GM18526 (cell line): Measurements from ENCODE around the gene HSF2BP.

Source experiments
- POLR2A ChIP-seq: IDR thresholded peaks from 3 replicates; pipeline ENCODE4 v1.6.1; 2011; ENCODE audit not compliant: insufficient read length; ENCODE audit errors: extremely low read depth

Gene HSF2BP

DNA sequence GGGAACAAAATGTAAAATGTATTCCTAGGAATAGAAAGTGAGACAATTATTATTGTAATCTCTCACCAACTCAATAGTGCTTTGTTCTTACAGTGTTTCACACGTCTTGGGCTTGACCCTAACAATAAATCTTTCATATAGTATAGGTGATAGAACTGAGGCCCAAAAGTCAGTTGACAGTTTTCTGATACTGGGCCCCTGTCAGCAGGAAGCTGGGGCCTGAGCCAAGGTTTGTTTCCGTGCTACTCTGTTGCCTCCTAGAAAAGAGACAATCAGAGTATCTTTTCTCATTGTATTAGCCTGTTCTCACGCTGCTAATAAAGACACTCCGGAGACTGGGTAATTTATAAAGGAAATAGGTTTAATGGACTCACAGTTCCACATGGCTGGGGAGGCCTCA is 5.1 kb upstream of the HSF2BP start:
- TF ChIP-seq POLR2A: no peak

DNA sequence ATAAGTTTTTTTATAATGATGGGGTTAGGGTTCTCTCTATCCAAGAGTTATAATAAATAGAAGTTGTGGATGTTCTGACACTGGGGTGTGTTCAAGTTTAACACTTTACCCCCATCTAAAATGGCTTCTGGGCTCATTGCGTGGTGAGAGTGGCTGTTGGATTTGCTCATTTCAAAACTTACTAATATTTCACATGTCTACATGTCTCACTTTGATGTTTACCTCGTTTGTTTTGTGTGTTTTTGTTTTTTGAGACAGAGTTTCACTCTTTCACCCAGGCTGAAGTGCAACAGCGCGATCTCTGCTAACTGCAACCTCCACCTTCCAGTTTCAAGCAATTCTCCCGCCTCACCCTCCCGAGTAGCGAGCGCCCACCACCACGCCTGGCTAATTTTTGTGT is 3.7 kb upstream of the HSF2BP start:
- no peak for TF ChIP-seq POLR2A

DNA sequence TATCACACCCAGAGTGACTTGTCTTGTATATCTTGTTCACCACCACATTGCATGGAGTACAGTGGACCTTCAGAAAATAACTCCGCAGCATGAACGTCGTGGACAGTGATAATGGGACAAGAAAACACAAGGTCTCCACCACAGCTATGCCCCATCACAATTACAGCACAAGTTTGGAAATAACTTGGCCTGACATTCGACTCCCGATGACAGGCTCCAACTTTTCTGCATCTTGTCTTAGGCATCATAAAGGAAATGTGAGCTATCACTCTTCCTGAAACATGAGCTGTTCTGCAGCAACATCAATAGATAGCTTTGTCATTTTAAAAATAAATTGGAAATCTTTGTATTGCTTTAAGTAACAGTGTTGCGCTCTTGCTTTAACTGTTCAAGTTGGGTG is 3.0 kb upstream of the HSF2BP start:
- TF ChIP-seq POLR2A: no peak

DNA sequence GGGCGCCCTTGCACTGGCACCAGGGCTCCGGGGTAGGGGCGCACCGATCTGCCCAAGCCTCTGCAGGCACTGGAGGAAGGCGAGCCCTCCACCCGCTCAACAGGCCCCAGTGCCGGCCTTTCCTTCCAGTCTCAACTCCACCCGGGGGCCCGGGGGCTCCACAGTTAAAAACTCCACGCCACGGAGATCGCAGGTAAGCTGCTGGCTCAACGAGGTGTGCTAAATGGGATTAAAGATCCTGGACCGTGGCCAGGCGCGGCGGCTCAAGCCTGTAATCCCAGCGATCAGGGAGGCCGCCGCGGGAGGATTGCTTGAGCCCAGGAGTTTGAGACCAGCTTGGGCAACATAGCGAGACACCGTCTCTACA is 536 bp downstream of the HSF2BP start:
- no peak for TF ChIP-seq POLR2A

DNA sequence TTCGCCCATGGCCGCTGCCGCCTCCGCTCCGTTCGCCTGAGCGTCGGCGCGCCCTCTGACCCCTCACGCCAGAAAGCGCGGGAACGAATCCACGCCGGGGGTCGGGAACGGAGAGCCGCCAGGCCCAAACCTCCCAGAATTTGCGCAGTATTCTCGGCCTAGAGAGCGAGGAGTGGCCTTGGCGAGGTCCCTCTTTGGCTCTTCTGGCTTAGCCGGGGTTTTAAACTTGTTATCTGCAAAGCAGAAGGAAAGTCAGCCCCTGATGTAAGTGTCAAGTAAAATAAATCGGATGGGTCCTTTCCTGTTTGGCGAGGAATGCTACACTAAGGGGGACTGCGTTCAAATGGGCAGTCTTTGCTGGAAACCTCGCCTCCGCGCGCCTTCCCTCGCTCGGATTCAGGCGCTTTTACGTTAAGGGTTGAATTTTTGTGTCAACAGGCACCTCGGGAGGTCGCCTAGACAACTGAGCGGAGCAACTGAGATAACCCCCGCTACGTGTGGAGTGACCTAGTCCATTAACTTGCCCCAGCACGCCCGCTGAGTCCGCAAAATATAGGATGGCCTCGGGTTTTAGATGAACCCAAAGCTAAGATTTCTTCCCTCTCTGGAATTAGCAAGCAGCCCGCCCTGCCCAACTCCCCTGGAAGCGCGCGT is 1.1 kb downstream of the HSF2BP start:
- no peak for TF ChIP-seq POLR2A

DNA sequence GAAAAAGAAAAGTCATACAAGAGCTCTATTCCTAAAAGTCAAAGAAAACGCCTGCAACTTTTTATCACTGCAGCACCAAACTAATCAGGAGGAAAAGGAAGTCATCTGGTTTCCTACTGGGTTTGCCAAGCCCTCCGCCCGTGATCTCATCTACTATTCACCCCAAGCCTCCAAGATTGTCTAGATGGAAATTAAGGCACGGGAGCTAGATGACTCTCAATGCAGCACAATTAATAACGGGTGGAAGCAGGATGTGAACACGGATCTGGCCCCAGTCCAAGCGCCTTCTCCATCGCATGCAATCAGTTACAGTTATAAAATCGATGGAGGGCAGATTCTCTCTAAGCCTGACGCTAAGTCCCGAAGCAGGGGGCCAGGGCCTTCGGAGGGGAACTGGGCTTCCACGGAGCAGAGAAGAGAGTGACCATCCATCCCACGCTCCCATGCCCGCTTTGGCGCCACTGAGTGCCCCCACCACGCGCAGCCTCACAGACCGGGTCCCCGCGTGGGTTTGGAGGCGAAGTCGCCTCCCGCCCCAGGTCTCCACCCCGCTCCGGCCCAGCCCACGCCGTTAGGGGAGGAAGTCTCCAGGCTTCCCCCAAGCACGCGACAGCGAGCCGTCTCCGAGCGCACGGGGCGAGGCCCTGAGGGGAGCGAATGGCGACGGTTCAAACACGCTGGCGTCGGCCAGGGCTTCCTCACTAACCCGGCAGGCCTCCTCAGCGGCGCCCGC is 1.8 kb downstream of the HSF2BP start:
- no peak for TF ChIP-seq POLR2A

DNA sequence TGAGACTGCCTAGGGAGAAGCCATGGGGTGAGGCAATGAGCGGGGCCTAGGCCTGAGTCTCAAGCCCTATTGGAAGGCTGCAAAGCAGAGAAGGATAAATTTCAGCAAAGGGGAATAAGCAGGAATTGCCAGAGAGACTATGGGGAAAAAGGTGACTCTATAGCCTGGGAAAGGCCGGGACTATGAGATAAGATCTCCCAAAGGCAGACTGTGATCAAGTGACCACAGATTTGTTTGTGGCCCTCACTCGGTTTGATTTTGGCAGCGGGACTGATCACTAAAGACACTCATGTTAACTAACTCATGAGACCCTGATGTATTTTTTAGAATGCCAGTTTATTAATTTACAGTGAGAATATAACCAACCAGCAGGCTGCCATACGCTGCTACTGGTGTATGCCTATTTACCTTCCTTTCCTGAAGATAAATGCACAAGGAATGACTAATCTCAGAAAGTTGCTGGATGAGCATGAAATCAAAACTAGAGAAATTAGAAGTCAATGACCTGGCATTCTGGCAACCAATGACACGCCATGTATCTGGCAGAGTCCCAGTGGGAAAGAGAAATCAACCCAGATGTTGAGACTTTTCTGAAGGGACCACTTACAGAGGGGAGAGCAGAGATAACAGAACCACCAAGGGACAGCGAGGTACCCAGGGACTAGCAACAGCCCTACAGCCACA is 4.3 kb downstream of the HSF2BP start:
- no peak for TF ChIP-seq POLR2A

DNA sequence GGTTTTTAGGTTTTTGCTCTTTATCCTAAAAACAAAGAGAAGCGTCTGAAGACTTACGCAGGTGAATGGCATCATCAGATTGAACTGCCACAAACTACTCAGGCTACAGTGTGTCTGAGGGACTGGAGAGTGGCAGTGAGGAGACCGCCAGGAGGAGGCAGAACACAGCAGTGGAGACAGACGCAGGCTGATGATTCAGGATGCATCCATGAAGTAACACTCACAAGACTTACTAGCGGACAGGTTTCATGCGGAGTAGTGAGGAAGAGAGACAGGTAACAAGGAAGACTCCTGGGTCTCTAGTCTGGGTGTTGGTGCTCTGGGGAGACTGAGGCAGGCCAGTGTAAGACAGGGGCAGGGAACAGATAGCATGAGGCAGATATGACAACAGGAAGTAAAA is 5.7 kb downstream of the HSF2BP start:
- no peak for TF ChIP-seq POLR2A

DNA sequence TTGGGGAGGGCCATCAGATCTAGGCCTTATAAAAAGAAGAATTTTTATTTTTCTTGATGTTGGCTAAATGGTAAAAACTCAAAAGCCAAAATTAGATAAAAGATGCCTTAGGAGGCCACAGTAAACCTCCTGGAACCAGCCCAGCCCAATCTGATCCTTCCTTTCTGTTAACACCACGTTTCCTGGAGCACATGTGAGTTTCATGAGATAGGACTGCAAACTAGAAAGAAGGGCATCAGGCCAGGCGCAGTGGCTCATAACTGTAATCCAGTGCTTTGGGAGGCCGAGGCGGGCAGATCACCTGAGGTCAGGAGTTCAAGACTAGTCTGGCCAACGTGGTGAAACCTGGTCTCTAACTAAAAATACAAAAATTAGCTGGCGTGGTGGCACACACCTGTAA is 6.7 kb downstream of the HSF2BP start:
- TF ChIP-seq POLR2A: no peak

DNA sequence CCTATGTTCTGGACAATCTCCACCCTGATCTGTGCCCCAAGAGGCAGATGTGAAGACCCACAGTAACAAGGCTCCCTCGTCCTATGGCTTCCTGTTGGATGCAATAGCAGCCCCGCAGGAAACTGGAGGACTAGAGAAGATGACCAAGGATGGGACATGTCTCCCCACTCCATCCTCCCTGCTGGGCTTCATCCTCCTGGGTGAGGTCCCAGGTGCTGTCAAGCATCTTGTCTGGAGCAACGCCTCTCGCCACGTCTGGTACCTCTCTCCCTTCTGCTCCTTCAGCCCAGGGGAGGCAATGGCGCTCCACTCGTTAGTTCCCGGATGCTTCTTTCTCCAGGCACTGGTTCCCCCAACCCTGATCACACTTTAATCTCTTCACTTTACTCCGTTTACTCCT is 11.1 kb downstream of the HSF2BP start:
- no peak for TF ChIP-seq POLR2A

DNA sequence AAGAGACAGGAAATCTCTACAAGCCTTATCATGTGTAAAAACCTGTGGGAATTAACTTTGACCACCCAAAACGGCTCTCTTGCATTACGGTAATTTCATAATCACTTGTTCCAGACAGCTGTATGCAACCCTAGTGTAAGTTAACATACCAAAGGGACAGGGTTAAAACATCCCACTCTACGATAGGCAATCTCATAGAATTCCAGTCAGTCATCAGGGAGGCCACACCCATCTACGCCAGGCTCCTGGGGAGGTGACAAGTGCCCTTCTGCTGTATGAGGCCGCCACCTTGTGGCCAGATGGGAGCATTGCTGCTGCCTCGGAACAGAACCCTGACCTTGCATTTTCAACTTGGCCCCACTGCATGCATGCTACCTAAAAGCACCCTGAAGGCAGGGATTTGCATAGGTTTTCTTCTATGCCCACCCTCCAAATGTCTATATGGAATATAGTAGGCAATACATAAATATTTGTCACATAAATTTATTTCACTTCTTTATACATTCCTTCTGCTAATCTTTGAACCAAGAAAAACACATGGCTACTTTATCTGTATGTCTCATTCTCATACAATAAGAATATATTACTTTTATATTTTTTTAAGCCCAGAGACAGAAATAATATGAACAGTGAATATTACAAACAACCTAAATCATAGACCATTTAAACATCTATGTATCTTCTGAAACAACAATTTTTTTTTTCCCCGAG is 12.6 kb downstream of the HSF2BP start:
- no peak for TF ChIP-seq POLR2A

DNA sequence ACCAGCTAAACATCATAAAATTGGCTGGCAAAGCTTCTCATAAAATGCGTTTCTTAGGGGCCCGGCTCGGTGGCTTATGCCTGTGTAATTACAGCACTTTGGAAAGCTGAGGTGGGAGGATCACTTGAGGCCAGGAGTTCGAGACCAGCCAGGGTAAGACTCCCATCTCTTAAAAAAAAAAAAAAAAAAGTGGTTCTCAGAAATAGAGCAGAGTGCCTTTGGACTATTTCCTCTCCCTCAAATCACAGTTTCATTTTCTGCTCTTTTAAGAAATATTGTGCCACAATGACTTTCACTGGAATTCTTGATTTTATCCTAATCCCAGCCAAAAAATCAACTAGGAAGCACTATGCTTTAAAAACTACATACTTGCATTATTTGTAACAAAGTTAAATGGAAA is 13.3 kb downstream of the HSF2BP start:
- TF ChIP-seq POLR2A: no peak

DNA sequence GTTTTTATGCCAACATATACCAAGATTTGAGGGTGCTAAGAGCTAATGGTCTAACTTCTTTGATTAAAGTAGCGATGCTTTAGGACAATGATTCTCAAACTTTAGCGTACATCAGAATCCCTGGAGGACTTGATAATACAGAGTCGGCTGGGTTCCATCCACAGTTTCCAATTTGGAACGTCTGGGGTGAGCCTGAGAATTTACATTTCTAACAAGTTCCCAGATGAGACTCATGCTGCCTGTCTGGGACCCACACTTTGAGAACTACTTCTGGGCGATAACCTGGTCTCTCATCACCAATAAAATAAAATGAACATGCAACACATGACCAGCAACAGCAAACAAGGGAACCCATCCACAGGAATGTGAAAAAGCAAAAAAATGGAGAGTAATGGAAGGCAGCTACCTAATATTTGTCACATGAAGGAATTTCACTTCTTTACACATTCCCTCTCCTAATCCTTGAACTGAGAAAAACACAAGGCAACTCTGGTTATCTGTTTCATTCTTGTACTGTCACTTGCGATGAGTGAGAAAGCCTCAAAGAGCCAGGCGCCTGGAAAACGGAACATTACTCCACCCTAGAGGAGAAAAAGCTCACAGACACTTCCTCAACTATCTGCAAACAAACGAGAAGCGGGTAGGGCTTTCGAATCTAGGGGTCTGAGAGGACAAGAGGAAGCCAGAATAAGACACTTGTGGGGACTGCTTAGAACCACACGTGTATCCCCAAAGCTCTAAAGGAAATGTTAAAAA is 14.0 kb downstream of the HSF2BP start:
- no peak for TF ChIP-seq POLR2A

DNA sequence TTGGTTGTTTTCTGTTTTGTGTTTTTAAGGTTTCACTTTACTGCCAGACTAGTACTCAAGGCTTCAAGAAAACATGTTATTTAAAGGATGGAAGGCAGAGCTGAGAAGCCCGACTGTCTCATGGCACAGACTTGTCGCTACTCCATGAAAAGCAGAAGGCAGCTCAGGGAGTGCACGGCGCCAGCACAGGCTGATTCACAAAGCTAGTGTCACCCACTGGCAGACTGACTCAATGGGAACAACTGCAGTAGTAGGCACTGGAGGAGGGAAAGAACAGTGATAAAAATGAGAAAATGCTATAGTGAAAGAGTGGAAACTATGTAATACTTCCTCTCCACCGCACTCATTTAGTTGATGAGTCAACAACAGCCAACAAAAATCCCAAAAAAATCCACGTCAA is 14.7 kb downstream of the HSF2BP start:
- TF ChIP-seq POLR2A: no peak

DNA sequence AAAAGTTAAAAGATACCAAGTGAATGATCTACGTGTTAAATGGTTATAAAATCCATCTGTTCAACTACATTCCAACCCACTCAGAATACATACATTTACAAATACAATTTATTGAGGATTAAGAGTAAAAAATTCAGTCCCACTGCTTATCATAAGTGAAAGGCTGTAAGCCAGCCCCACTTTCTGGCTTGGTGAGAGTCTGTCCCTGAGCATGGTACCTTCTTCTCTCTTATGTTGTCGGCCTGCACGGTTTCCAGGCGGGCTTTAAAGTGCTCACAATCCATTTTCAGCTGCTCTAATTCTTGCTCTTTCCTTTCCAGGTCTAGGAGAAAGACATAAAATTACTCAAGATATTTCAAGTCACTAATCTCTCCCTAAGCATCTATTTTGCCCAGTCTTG is 15.2 kb downstream of the HSF2BP start:
- no peak for TF ChIP-seq POLR2A
